Epithelial cell of prostate (primary cell): ENCODE data around the gene PSMB7.
A peak's percentile ranks its signal among the peaks of the same experiment; 100 is the strongest.

Experiments used
- DNase-seq: peaks from one replicate; pipeline ENCODE4 v3.0.0-alpha.2; 2011; ENCODE audit warnings: low read depth, low spot score
- H3K27ac ChIP-seq: fragments of 450-650 bp; 2 replicates; pipeline ENCODE4 v1.5.1; 2017; ENCODE audit warnings: mild to moderate bottlenecking

Gene PSMB7

DNA sequence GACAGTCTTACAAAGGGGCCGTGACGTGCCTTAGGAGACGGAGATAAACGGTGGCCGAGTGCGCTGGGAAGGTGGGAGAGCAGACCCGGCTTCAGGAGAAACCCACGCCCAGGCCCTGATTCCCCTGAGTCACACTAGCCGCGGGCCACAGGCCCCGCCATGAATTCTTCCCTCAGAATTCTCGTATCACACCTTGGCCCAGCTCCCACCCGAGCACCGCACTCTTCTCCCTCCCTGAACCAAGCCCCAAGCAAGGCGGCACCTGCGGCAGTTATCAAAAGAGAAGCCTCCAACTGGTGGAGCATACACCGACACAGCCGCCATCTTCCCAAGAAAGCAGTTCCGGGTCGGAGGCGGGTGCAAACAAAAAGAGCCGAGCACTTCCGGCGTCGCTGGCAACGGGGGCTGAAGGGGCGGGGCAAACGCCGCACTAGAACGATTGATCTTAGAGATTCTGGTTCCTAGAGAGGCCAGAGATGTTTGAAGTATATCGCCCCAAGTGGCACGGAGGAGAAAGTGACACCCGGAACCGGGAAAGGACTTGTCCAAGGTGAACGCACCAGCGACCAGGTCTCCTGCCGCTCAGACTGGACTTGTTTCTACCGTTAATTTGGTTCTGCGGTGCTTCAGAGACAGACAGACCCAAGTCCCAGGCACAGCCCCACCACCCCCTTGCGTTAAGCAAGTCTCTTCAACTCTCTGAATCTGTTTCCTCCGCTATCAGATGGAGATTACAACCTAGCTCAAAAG is at the start of gene PSMB7:
Gene PSMB7, minus strand, starts transcription at position 341 of the 750 bp plus-strand sequence. Its CDS starts 17 bp downstream, at position 324.
- peak within 1 kb of the TSS; percentile 98 for H3K27ac ChIP-seq
- peak; percentile 84 for DNase-seq

DNA sequence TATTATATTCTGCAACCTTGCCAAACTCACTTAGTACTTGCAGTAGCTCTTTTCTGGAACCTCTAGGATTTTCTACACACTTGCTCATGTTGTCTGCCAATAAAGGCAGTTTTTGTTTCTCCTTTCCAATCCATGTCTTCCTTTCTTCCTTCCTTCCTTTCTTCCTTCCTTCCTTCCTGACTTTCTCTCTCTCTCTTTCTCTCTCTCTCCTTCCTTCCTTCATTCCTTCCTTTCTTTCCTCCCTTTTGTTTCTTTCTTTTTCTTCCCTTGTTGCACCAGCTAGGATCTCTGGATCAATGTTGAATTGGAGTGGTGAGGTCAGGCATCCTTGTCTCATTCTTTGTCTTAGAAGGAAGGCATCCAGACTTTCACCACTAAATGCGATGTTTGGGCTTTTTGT is 47.5 kb upstream of the PSMB7 start:
- no peak for DNase-seq
- no peak overlapping the region for H3K27ac ChIP-seq

DNA sequence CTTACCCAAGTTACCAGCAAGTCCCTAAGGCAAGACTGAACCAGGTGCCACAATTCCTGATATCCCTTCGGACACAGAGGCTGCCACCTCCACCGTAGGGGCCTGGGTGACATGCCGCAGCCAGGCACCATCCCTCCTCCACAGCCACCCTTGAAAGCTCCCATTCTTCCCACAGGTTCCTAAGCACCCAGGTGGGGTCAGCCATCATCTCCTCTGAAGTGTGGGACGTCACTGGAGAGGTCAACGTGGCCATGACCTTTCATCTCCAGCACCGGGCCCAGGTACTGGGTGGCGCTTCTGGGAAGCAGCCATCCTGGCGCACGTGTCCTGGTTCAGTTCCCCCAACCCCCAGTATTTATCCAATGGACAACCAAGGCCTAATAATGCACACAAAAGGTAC is 43.2 kb upstream of the PSMB7 start:
- DNase-seq = no peak
- H3K27ac ChIP-seq = no peak overlapping the region

DNA sequence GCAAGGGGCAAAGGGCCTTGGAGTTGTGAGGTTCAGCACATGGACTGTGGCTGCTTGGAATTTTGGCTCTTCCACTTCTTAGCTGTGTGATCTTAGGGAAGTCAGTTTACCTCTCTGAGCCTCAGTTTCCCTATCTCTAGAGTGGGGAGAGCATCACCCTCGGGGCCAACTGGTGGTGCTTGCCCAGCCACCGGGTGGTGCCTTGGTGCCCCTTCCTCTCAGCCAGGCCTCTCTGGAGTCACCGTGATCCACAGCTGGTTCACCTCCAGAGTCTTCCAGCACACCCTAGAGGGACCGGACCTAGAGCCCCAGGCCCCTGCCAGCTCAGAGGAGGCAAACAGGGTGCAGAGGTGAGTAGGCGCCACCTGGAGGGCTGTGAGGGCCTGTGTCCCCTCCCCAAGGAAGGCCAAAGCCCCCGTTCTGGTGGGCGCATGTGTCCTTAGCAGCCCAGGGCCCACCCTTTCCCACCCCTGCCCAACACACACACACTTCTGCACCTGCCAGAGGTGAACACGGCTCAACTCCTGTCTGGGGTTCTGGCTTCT is 42.7 kb upstream of the PSMB7 start:
- H3K27ac ChIP-seq = no peak overlapping the region
- no peak for DNase-seq

DNA sequence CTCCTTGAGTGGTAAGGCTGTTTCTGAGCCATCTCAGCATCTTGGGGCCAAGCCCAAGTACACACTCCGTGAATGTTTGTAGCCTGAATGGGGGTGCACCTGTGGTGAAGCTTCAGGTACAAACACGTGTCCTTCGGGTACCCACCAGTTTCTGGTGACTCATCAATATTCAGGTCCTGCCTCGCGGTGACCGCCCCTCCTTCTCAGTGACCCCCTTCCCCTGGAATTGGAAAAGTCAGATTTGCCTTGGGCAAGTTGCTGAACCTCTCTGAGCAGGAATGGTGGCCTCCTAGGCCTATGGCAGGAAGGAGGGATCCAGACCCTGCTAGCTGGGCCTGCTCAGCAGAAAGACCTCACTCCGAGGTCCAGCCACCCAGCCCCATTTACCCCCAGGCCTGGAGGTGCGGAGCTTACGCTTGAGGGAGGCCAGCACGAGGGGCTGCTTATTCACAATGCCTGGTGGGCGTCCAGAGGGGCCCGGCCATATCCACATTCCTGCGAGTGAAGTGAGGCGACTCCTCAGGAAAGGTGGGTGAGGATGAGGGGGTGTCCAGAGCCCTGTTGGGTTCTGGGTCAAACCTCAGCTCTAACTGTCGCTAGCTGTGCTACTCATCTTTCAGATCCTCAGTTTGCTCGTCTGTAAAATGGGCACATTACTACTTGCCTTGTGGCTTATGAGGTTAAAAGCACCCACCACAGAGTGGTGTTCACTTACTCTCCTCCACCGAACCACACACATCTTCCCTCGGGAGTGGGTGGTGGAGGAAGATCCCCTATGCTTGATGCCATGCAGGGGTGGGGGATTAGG is 42.0 kb upstream of the PSMB7 start:
- no peak overlapping the region for H3K27ac ChIP-seq
- DNase-seq = no peak

DNA sequence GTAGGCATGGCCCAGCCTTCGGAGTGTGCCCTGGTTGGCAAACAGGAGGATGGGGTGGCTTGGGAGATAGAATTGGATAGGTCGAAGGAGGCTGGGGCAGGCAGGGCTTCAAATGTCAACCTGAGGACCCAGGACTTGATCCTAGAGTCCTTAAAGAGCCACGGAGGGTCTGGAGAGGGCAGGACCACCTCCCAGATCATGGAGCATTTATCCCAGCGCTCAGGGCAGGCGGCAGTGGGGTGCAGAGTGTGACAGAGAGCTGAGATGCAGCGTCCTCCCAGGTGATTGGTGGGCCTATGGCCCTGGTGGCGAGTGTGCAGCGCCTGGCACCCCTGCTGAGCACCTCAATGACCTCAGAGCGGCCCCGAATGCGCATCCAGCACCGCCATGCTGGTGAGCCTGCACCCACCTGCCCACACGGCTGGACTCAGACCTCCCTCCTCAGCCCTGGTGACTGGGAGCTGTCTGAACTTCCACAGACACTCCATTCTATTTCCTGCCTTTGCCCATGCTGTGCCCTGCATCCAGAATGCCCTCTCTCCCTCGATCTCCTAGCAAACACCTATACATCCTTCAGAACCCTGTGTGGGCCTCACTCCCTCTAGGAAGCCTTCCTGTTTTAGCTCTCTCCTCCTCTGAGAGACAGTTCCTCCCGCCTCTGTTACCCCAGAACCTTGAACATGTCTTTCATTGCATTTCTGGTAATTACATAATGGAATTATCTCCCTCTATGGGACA is 41.3 kb upstream of the PSMB7 start:
- no peak for DNase-seq
- H3K27ac ChIP-seq = no peak overlapping the region

DNA sequence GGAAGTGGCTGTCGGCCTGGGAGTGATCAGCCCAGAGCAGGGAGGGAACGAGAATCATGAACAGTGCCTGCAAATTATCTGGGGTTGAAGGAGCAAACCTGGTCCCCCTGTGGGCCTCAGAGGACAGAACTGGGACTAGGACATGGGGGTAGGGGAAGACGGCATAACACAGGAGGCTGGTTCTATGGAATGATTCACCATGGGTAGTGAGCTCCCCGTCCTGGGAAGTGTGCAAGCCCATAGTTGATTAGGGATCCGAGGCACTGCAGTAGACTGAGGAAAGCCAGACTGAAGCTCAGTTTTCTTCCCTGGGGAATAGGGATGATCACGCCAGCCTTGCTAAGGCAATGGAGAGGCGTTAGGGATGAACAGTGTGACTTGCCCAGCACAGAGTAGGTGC is 40.6 kb upstream of the PSMB7 start:
- DNase-seq = no peak
- H3K27ac ChIP-seq = no peak overlapping the region

DNA sequence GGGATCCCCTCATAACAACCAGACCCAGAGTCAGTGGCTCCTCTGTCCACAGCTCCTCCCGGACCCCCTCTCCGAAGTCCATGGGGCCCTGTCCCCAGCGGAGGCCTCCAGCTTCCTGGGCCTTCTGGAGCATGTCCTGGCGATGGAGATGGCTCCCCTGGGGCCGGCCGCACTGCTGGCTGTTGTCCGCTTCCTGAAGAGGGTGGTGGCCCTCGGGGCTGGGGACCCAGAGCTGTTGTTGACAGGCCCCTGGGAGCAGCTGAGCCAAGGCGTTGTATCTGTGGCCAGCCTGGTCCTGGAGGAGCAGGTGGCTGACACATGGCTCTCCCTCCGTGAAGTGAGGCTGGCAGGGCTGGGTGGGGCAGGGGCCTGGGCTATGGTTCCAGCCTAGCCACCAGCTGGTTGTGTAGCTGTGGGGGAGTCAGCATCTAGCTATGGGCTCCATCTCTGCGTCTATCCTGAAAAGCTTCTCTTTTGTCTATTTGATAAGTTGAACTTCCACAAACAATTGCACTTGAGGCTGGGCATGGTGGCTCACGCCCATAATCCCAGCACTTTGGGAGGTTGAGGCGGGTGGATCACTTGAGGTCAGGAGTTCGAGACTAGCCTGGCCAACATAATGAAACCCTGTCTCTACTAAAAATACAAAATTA is 39.7 kb upstream of the PSMB7 start:
- no peak for DNase-seq
- no peak overlapping the region for H3K27ac ChIP-seq

DNA sequence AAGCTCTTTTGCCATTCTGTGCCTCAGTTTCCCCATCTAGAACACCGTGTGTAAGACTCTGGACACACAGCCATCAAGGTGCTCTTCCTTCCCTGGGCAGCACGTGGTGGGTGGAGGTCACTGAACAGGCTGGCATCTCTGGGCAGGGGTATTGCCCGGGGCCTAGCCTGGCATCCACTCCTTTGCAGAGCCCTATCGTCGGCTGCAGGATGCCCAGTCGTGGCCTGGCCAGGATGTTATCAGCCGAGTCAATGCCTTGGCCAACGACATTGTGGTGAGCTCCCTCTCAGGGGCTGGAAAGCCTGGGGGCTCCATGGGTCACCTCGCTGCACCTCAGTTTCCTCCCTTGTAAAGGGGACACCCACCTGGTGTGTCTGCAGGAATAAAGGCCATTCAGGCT is 39.1 kb upstream of the PSMB7 start:
- DNase-seq = no peak
- no peak overlapping the region for H3K27ac ChIP-seq

DNA sequence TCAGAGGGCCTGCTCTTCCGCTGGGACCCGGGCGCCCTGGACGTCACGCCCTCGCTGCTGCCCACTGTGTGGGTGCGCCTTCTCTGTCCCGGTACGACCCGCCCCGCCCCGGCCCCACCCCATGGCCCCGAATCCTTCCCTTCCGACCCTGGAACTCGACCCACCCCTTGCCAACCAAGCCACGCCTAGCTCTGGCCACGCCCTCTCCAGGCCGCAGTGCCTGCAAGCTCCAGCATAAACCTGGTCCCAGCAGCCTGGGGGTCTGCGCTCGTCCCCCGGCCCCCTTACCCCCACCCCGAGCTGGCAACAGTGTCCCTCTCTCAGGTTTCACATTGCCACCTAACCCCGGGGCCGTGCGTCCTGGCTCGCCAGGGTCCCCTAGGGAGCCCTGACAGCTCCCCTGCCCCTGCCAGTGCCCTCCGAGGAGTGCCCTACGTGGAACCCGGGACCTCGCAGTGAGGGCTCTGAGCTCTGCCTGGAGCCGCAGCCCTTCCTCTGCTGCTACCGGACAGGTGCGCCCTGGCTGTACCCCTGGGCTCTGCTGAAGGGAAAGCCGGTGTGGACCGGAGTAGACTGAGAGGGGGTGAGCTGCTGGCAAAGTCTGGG is 38.4 kb upstream of the PSMB7 start:
- no peak for DNase-seq
- H3K27ac ChIP-seq = no peak overlapping the region

DNA sequence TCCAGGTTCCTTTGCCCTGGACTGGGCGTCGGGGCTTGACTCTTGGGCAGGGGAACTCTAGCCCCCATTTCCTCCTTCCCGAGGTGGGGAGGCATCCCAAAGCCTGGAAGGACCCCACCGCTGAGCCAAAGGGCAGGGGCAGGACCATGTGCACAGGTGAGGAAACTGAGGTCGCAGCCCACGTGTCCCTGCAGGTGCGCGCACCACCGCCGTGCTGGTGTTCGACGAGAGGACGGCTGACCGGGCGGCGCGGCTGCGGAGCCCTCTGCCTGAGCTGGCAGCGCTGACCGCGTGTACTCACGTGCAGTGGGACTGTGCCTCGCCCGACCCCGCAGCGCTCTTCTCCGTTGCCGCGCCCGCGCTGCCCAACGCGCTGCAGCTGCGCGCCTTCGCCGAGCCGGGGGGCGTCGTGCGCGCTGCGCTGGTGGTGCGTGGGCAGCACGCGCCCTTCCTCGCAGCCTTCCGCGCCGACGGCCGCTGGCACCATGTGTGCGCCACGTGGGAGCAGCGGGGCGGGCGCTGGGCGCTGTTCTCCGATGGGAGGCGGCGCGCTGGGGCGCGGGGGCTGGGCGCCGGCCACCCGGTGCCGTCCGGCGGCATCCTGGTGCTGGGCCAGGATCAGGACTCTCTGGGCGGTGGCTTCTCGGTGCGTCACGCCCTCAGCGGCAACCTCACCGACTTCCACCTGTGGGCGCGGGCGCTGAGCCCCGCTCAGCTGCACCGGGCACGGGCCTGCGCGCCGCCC is 37.8 kb upstream of the PSMB7 start:
- no peak overlapping the region for H3K27ac ChIP-seq
- DNase-seq = no peak

DNA sequence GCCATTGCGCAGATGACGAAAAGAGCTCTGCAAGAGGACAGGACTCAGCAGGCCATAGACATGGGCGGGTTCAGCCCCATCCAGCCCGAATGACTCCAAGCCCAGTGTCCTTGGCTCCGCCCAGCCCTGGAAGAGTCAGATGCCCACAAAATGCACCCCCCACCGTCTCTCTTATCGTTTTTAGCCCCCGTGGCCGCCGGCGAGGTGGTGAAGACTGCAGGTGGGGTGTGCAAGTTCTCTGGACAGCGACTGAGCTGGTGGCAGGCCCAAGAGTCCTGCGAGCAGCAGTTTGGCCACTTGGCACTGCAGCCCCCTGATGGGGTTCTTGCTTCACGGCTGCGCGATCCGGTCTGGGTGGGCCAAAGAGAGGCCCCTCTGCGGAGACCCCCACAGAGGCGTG is 37.1 kb upstream of the PSMB7 start:
- DNase-seq = no peak
- H3K27ac ChIP-seq = no peak overlapping the region

DNA sequence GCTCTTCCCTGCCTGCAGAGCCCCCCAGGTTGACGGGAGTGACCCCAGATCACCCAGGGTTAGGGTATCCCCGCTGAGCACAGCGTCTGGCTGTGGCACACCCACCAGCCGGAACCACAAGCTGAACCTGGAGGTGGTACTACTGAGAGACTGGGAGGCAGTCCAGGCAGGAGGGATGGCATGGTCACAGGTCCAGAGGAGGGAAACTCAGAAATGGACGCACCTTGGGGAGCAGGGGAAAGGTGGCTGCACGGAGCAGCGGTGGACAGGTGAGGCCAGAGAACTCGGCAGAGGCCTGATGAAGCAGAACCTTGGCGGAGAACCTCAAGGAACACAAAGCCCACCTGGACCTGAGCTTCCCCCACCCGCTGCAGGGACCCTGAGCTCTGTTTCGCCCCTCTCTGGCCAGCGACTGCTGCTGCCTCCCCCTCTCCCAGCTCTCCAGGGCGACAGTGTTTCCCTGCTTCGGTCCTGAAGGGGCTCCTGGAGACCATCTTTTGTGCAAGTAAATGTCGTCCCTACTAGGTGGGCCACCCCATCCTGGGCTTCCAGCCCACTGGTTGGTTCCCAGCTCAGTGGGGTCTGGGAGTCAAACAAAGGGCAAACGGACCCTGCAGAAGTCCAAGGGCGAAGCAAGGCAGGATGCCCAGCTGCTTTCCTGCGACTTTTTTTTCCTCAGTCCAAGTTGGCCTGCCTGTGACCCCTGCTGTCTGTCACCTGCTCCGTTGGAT is 35.9 kb upstream of the PSMB7 start:
- DNase-seq = no peak
- H3K27ac ChIP-seq = no peak overlapping the region

DNA sequence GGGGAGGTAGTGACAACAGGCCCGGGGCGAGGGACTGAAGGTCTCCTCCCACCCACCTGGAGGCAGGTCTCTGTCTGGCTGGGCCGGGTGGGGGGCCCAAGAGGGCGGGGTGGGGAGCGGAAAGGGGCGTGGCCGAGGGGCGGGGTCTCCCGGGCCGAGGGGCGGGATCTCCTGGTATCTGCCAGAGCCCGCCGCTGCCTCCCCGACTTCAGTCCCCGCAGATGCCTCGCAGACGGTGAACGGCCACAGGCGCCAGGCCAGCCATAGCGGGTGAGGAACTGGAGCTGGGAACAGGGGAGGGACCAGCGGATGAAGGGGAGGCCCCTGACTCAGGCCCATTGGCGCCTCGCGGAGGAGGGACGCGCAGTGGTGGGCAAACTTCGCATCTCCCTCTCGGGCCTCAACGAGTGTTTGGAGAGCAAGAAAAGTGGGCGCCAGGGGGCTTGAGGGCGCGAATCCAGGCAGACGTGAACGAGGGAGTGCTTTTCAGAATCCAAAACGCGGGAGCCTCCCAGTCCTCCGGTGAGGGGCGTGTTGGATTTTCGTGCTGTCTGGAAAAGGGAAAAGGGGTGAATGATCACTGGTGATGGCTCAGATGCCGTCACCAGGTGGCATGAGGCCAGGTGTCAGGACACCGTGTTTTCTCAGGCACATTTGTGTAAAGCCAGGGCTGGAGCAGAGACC is 35.1 kb upstream of the PSMB7 start, which contains the start of gene ADGRD2:
Gene ADGRD2, plus strand, starts transcription at position 211 of the 684 bp plus-strand sequence. CDS start 1,216 bp downstream, outside the sequence.
- peak within 1 kb of the TSS; percentile 61 for H3K27ac ChIP-seq
- DNase-seq = no peak

DNA sequence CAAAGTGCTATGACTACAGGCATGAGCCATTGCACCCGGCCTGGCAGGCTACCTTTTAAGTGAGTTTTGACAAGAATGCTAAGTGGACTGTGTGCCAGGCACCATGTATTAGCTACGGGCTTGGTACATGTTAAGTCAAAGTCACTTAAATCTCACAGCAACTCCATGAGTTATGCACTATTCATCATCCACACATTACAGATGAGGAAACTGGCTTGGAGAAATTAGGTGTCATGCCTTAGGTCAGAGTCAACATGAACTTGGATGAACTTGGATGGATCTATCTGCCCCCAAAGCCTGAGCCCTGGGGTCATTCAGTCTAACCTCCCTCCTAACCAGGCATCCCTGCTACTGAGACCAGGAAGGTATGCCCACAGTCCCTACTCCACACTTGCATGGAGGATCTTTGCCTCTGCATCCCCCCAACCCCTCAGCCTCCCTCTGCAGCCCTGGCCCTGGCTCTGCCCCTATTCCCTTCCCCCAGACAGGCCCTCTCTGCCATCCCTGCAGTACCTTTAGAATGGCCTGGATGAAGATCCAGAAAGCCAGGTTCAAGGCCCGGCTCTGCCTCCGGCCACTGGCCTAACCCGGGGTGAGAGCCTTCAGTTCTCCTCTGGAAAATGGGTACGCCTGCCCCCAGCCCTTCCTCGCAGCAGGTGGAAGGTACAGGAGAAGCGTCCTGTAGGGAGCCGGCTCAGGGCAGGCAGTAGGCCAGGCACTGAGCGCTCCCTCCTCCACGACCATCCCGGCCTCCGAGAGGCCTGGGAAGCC is 34.3 kb upstream of the PSMB7 start:
- no peak for DNase-seq
- H3K27ac ChIP-seq = peak overlapping the region; percentile 61

DNA sequence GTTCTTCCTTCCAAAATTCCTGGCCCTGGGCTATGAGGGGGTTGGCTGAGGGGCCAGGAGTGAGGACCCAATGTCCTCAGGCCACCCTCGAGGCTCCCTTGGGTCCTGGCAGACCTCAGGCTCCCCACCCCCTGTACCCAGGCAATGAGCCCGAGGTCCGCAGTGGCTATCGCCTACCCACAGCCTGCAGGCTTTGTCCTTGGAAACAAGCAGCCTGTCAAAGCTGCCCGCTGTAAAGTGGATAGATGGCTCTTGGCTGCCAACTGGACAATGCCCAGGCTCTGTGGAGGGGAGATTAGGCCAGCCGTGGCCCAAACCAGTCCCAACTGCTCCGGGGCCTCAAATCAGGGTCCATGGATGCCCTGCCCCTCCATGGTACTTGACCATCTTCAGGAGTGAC is 32.8 kb upstream of the PSMB7 start:
- no peak for DNase-seq
- H3K27ac ChIP-seq = peak overlapping the region; percentile 71

DNA sequence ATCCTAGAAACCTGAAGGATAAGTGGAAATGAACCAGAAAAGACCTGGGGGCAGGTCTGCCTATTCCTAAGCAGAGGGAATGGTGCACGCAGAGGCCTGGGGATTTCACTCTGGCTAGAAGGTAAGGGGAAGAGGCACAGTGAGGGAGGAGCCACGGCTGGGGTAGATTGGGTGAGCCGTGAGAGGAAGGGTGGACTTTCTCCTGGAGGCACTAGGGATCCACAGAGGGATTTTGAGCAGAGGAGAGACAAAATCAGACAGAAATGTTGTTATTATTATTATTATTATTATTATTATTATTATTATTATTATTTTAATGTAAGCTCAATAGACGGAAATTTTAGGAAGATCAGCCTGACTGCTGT is 32.0 kb upstream of the PSMB7 start:
- H3K27ac ChIP-seq = peak overlapping the region; percentile 71
- no peak for DNase-seq
